AG10803 (cell line): Measurements from ENCODE around the gene TPO.

ENCODE experiments used
- DNase-seq: peaks from one replicate; pipeline ENCODE4 v3.0.0; 2010; ENCODE audit warnings: low read depth
- H3K4me3 ChIP-seq: 2 replicates; pipeline ENCODE4 v1.5.1; 2011; ENCODE audit warnings: mild to moderate bottlenecking, low read length, control low read depth
- CTCF ChIP-seq: conservative IDR thresholded peaks from 2 replicates; pipeline ENCODE4 v1.5.1; 2011; ENCODE audit warnings: mild to moderate bottlenecking, low read length, control low read depth, inconsistent platforms

TPO gene

DNA sequence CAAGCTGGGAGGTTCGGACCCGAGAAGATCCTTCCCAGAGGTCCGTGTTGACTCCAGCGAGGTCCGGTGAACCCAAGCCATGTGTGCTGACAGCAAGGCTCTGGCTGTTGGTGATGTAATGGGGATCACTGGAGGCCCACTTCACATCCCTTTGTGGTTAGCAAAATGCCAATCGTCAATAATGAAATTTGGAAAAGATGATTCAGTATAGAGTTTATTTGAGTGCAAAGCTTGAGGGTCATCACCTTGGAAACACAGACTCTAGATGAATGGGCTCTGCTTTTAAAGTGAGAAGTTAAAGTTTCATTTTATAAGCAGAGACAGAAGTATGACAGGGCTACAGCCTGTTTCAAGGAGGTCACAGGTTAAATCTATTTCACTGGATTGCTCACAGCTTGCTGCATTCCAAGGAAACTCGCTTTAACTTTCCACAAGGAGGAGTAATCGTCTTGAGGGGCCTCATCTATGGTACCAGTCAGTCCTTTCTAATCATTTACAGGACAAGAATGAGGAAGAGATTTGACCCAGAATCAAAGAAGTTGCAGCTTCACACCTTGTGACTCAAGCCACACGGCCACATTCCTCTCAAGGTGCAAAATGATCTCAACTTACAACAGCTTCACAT lies 140.5 kb downstream of the TPO start:
- no peak overlapping the region for H3K4me3 ChIP-seq
- DNase-seq, result peak; percentile 84
- peak; percentile 61 for TF ChIP-seq CTCF

DNA sequence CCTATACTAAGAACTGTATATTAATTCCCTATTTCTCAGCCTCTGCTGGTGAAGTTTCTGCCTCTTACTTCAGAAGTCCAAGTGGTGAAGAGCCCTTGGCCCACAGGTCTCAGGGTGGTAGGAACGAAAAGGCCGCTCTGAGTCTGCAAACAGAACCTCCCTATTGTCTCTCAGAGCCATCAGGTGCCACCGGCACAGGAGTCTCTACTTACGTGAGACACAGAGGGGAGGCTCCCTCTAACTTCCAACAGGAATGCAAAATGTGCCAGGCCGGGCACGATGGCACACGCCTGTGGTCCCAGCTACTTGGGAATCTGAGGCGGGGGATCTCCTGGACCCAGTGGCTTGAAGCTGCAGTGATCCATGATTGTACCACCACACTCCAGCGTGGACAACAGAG lies 143.0 kb downstream of the TPO start:
- no peak for DNase-seq
- no peak for TF ChIP-seq CTCF
- H3K4me3 ChIP-seq, result no peak overlapping the region

DNA sequence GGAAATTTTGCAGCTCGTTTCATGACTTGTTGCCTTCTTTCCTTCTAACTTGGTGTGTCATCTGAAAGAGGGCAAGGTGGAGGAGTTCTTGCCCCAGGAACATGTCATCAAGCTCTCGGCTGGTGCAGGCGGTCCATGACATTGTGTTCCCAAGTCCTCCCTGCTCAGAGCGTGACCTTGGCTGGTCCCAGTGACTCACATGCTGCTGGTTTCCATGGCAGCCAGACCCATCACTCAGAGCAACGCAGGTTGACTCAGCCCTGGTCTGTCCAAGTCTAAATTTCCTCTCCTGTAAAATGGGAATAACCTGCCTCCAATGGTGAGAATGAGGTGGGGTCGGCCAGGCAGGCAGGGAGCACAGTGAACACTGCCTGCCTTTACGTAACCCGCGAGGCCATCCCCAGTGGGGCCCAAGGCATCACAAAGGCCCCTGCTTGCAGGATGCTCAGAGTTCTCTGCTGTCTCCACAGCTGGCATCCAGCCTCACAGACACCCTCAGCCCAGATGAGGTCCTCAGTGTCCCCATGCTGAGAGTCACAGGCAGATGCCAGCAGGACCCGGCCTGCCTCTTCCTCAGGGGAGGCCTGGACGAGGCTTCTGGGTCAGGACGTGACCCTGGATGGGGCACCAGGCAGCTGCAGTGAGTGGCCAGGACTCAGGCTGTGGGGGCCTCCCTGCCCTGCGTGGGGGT lies 143.7 kb downstream of the TPO start:
- H3K4me3 ChIP-seq, result no peak overlapping the region
- no peak for TF ChIP-seq CTCF
- peak; percentile 55 for DNase-seq

DNA sequence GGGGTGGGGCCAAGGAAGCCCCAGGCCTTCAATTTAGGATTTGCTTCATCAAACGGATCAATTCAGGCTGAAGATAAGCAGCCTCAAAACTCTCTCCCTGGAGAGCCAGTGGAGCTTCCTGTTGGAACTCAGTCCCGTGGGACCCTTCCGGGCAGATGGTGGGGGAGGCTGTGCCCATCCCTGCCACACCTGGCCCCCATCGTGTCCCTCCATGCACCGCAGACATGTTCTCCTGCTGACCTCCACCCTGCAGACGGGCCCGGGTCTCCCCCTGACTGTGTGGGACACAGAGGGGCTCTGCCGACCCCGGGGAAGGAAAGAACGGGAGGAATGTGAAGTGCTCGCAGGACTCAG lies 144.2 kb downstream of the TPO start:
- DNase-seq, result no peak
- no peak for TF ChIP-seq CTCF

DNA sequence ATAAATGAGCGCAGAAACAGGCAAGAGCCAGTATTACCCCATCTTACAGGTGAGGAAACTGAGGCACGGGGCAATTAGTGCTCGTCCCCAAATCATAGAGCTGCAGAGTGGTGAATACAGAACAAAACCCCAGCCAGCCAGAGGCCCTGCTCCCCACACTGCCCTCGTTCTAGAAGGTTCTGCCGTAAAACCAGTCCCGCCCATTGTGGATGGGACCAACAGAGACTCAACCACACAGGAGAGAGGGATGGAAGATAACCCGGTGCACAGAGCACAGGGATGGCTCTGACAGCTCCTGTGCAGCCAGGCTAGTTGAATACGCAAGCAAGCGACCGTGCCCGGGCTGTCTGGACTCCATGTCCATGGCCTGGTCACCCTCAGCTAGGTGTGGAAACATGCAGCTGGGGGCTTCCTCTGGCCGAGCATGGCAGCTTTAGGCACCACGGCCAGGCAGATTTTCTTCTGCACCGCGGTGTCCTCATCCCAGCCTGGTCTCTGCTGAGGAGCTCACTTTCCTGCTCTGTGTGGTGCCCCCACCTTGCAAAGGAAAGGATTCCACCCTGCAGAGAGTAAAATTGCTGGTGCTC lies 146.4 kb downstream of the TPO start:
- H3K4me3 ChIP-seq, result no peak overlapping the region
- TF ChIP-seq CTCF, result no peak
- no peak for DNase-seq

More for the DNA sequence above, 144.2 kb downstream of the TPO start:
- no peak overlapping the region for H3K4me3 ChIP-seq

- TF ChIP-seq CTCF, result no peak
- no peak overlapping the region for H3K4me3 ChIP-seq
- no peak for DNase-seq
Measured at GRCh38 chr2:1561259-1561658, 148.0 kb downstream of the TPO start.

GRCh38 chr2:1561811-1562421 lies 148.7 kb downstream of the TPO start:
- H3K4me3 ChIP-seq, result no peak overlapping the region
- peak; percentile 45 for DNase-seq
- no peak for TF ChIP-seq CTCF
